ENCODE data around the gene RPGRIP1L. TPM values are rescaled to one million over a fixed set of nuclear protein-coding genes. Genes with fewer than 3 reads are reported as not detected.

The RPGRIP1L gene
- polyA plus RNA-seq, 1 donor (not counting 4 experiments of a cell fraction or from before 2014, with no cell fraction given): 11.6 TPM

GRCh38 chr16:53713403-53714204 lies 9.9 kb upstream of the RPGRIP1L start:
- no peaks in the 10 kb centered on the region for H3K4me1 ChIP-seq (ENCODE audit: control insufficient read depth, extremely low read depth, insufficient read depth, low read length)
- DNase-seq (ENCODE audit: low read depth, low spot score) (no peak), FAIRE-seq (no peak)
- dilution Hi-C loops (cut with MboI; ENCODE audit: extremely low pct_ligation_motif_present, low sequenced_read_pairs): no loop called here
- no peak for TF ChIP-seq EZH2 (IDR thresholded peaks at IDR 0.05; ENCODE audit: low read length)
- TF ChIP-seq CTCF (optimal IDR thresholded peaks at IDR 0.05 in 1 of 3, IDR thresholded peaks at IDR 0.05 in 1 of 3, conservative IDR thresholded peaks at IDR 0.05 in 1 of 3; ENCODE audit: extremely low read depth in 1 of 3, insufficient read depth in 2 of 3, low read length in 3 of 3): no peak
- H3K27me3 ChIP-seq (ENCODE audit: control insufficient read depth, extremely low read depth, insufficient read depth, low read length): no peaks in the 10 kb centered on the region
- H3K9me3 ChIP-seq (ENCODE audit: control insufficient read depth, low read depth, low read length): no peaks in the 10 kb centered on the region
- peaks cover 42% of the 10 kb centered on the region for H3K79me2 ChIP-seq (ENCODE audit: control insufficient read depth, insufficient read depth, low read length)
- no peak overlapping the region for H3K4me2 ChIP-seq (ENCODE audit: control insufficient read depth, extremely low read depth, insufficient read depth, low read depth, low read length)
- no peaks in the 10 kb centered on the region for H3K36me3 ChIP-seq (ENCODE audit: control insufficient read depth in 2 of 2, extremely low read depth in 1 of 2, insufficient read depth in 2 of 2, low read length in 2 of 2)
- no peak overlapping the region for H3K9ac ChIP-seq (ENCODE audit: control insufficient read depth, extremely low read depth, insufficient read depth, low read length)
- no peak overlapping the region for H3K4me3 ChIP-seq (ENCODE audit: control insufficient read depth in 2 of 3, extremely low read depth in 1 of 3, insufficient read depth in 2 of 3, low read depth in 1 of 3, low read length in 3 of 3)
- H4K20me1 ChIP-seq (ENCODE audit: control insufficient read depth, extremely low read depth, insufficient read depth, low read length): no peaks in the 10 kb centered on the region
- no peak overlapping the region for H3K27ac ChIP-seq (ENCODE audit: control insufficient read depth, insufficient read depth, low read length)
- H3K9me1 ChIP-seq (ENCODE audit: control insufficient read depth, extremely low read depth, insufficient read depth, low read length): no peaks in the 10 kb centered on the region
- no peak overlapping the region for H2AFZ ChIP-seq (ENCODE audit: control insufficient read depth, low read length)

- TF ChIP-seq CTCF (optimal IDR thresholded peaks at IDR 0.05 in 1 of 3, IDR thresholded peaks at IDR 0.05 in 1 of 3, conservative IDR thresholded peaks at IDR 0.05 in 1 of 3; ENCODE audit: extremely low read depth in 1 of 3, insufficient read depth in 2 of 3, low read length in 3 of 3) (no peak), EZH2 (IDR thresholded peaks at IDR 0.05; ENCODE audit: low read length) (no peak)
- H3K27me3 ChIP-seq (ENCODE audit: control insufficient read depth, extremely low read depth, insufficient read depth, low read length): no peaks in the 10 kb centered on the region
- dilution Hi-C loops (cut with MboI; ENCODE audit: extremely low pct_ligation_motif_present, low sequenced_read_pairs): no loop called here
- no peaks in the 10 kb centered on the region for H4K20me1 ChIP-seq (ENCODE audit: control insufficient read depth, extremely low read depth, insufficient read depth, low read length)
- H3K36me3 ChIP-seq (ENCODE audit: control insufficient read depth in 2 of 2, extremely low read depth in 1 of 2, insufficient read depth in 2 of 2, low read length in 2 of 2): no peaks in the 10 kb centered on the region
- no peak overlapping the region for H3K4me2 ChIP-seq (ENCODE audit: control insufficient read depth, extremely low read depth, insufficient read depth, low read depth, low read length)
- no peak overlapping the region for H2AFZ ChIP-seq (ENCODE audit: control insufficient read depth, low read length)
- no peak overlapping the region for H3K27ac ChIP-seq (ENCODE audit: control insufficient read depth, insufficient read depth, low read length)
- DNase-seq (ENCODE audit: low read depth, low spot score) (no peak), FAIRE-seq (no peak)
- peaks cover 51% of the 10 kb centered on the region for H3K79me2 ChIP-seq (ENCODE audit: control insufficient read depth, insufficient read depth, low read length)
- H3K9ac ChIP-seq (ENCODE audit: control insufficient read depth, extremely low read depth, insufficient read depth, low read length): no peak overlapping the region
- no peak overlapping the region for H3K4me3 ChIP-seq (ENCODE audit: control insufficient read depth in 2 of 3, extremely low read depth in 1 of 3, insufficient read depth in 2 of 3, low read depth in 1 of 3, low read length in 3 of 3)
- H3K4me1 ChIP-seq (ENCODE audit: control insufficient read depth, extremely low read depth, insufficient read depth, low read length): no peaks in the 10 kb centered on the region
- H3K9me3 ChIP-seq (ENCODE audit: control insufficient read depth, low read depth, low read length): no peaks in the 10 kb centered on the region
- H3K9me1 ChIP-seq (ENCODE audit: control insufficient read depth, extremely low read depth, insufficient read depth, low read length): no peaks in the 10 kb centered on the region
Measured at GRCh38 chr16:53712065-53712464, 8.4 kb upstream of the RPGRIP1L start.

Measured in keratinocyte (primary cell).